ENCODE results near the gene LRRC75B. TPM values are rescaled to one million over a fixed set of nuclear protein-coding genes. Genes with fewer than 3 reads are reported as not detected.

Gene LRRC75B
- 3.8 and 4.0 TPM in 2 replicates for total RNA-seq

GRCh38 chr22:24592851-24593558 lies at the start of gene LRRC75B:
LRRC75B (minus strand) TSS chr22:24593073; CDS start chr22:24593039, 34 bp downstream.

GRCh38 chr22:24602847-24603769 lies 10.2 kb upstream of the LRRC75B start, which contains the start of gene GGT1:
GGT1 (plus strand) TSS chr22:24603193; CDS start chr22:24611082, 7,889 bp downstream.

GRCh38 chr22:24555165-24556039 lies 37.5 kb downstream of the LRRC75B start, which contains the start of gene SNRPD3:
SNRPD3 (plus strand) TSS chr22:24555999; CDS start chr22:24557675, 1,676 bp downstream.

DNA sequence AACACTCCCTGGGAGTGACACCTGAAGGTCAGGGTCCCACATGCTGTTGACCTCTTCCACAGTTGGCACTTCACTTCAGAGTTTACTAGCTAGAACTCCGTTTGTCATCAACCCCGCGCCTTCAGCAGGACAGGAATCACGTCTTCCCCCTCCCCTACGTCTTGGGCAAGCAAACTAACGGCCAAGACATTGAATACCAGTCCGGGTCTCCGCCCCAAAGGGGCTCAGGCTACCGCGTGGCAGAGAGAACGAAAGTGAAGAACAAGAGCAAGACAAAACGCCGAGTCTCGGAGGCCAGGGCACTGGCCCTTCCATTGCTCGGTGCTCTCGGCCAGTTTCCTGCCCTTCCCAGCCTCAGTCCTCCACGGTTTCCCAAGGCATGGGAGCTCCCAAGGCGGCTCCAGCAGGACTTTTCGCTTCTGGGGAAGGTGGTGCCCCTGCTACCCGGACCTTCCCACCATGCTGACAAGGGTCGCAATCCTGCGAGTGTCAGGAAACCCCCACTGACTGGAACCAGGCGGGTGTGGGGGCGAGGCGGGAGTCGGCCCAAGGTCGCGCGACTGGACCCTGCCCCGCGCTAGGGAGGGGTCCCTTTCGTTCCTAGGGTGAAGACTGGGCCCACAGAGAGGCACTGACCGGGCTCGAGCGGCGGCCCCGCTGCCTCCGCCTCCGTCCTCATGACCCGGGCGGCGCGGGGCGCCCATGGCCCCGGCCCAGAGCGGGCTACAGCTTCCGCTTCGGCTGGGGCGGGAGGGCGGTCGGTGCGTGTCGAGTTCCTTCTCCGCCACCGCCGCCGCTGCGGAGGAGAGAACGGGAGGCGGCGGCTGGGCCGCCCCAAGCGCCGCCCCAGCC lies 38.3 kb downstream of the LRRC75B start, which contains the start of gene GUCD1:
TSS of gene GUCD1 (minus strand) at position 826 of the 852 bp plus-strand sequence. CDS start at position 679, 147 bp downstream.

Other genes with a start within 250 kb of the LRRC75B start
- gene ADORA2A, start 165.5 kb downstream of the LRRC75B start, total RNA-seq = 4.8 and 6.8 TPM in 2 replicates
- gene UPB1, start 97.7 kb downstream of the LRRC75B start, total RNA-seq = 0.10 TPM in 1 of 2 replicates, not detected in the other
- 118 and 123 TPM in 2 replicates for gene GUCD1, start 37.9 kb downstream of the LRRC75B start, total RNA-seq
- 150 and 163 TPM in 2 replicates for gene SNRPD3, start 37.1 kb downstream of the LRRC75B start, total RNA-seq
- gene GGT1, start 10.1 kb upstream of the LRRC75B start, total RNA-seq = 2.5 and 4.8 TPM in 2 replicates
- not detected in 2 replicates for gene PIWIL3, start 181.6 kb upstream of the LRRC75B start, total RNA-seq
- gene SGSM1, start 213.1 kb upstream of the LRRC75B start, total RNA-seq = 0.05 TPM in 1 of 2 replicates, not detected in the other